Right renal cortex interstitium (tissue), 3 donors: Measurements from ENCODE around the gene KRTAP2-4. TPM values are rescaled to one million over a fixed set of nuclear protein-coding genes. Genes with fewer than 3 reads are reported as not detected.
"Not testable (repeated sequence)": the region's sequence is repeated elsewhere in the genome, so short reads cannot be mapped to it uniquely, and the experiment has no call there.

Experiments used
- DNase-seq, 3 donors: peaks; one replicate each; pipeline ENCODE4 v3.0.0-alpha.2; 2013; ENCODE audit warnings: low read depth in 3 of 3, low spot score in 2 of 3
- polyA plus RNA-seq, 3 donors: library from polyadenylated mRNA; unstranded; fragments of 120-200 nt; gene quantifications; one replicate each; pipeline ENCODE4 v1.2.1, GENCODE V29; 2013; ENCODE audit not compliant: insufficient read length in 3 of 3

KRTAP2-4 gene
- polyA plus RNA-seq, 3 donors = not detected

GRCh38 chr17:41073676-41074075, 8.0 kb upstream of the KRTAP2-4 start:
- DNase-seq = no peak

GRCh38 chr17:41071606-41072360, 6.1 kb upstream of the KRTAP2-4 start:
- no peak for DNase-seq

- DNase-seq = no peak
Observed at GRCh38 chr17:41069031-41069430, 3.4 kb upstream of the KRTAP2-4 start.

GRCh38 chr17:41067281-41067680, 1.6 kb upstream of the KRTAP2-4 start:
- DNase-seq = no peak

- DNase-seq = not testable (repeated sequence)
Observed at GRCh38 chr17:41065016-41065689, 526 bp downstream of the KRTAP2-4 start.

GRCh38 chr17:41064301-41064700, 1.4 kb downstream of the KRTAP2-4 start:
- no peak for DNase-seq

- no peak for DNase-seq
Observed at GRCh38 chr17:41063449-41063848, 2.2 kb downstream of the KRTAP2-4 start.

GRCh38 chr17:41061964-41062363, 3.7 kb downstream of the KRTAP2-4 start:
- DNase-seq = no peak

GRCh38 chr17:41060052-41060604, 5.6 kb downstream of the KRTAP2-4 start, which contains the start of gene KRTAP2-3:
TSS of gene KRTAP2-3 (minus strand) at chr17:41060114. CDS start at chr17:41060050, 64 bp downstream.
- no peak for DNase-seq

- DNase-seq = not testable (repeated sequence)
Observed at GRCh38 chr17:41059276-41060051, 6.2 kb downstream of the KRTAP2-4 start.

- no peak for DNase-seq
Observed at GRCh38 chr17:41058741-41059140, 6.9 kb downstream of the KRTAP2-4 start.

GRCh38 chr17:41057547-41057946, 8.1 kb downstream of the KRTAP2-4 start:
- no peak for DNase-seq

- DNase-seq = not testable (repeated sequence)
Observed at GRCh38 chr17:41055130-41055529, 10.5 kb downstream of the KRTAP2-4 start, which contains the start of gene KRTAP2-2. TSS of gene KRTAP2-2 (minus strand) at chr17:41055230. CDS start at chr17:41055211, 19 bp downstream.

GRCh38 chr17:41054556-41054955, 11.1 kb downstream of the KRTAP2-4 start:
- DNase-seq = not testable (repeated sequence)

GRCh38 chr17:41054025-41054424, 11.7 kb downstream of the KRTAP2-4 start:
- peak in 2 of 3 donors; percentile 4 to 16 for DNase-seq

GRCh38 chr17:41052566-41052965, 13.1 kb downstream of the KRTAP2-4 start:
- no peak for DNase-seq

- DNase-seq = no peak
Observed at GRCh38 chr17:41049110-41049509, 16.6 kb downstream of the KRTAP2-4 start.

GRCh38 chr17:41048441-41048840, 17.2 kb downstream of the KRTAP2-4 start:
- DNase-seq = no peak

GRCh38 chr17:41046735-41047465, 18.8 kb downstream of the KRTAP2-4 start, which contains the start of gene KRTAP2-1:
TSS of gene KRTAP2-1 (minus strand) at chr17:41047316. CDS start at chr17:41047267, 49 bp downstream.
- DNase-seq = not testable (repeated sequence)

GRCh38 chr17:41042953-41043352, 22.7 kb downstream of the KRTAP2-4 start:
- DNase-seq = no peak
